Glomerular visceral epithelial cell (primary cell): ENCODE data around the gene ANXA2.
"Not testable (repeated sequence)": the region's sequence is repeated elsewhere in the genome, so short reads cannot be mapped to it uniquely, and the experiment has no call there.

ENCODE experiments used
- DNase-seq: peaks from one replicate; pipeline ENCODE4 v3.0.0-alpha.2; 2016; ENCODE audit errors: extremely low spot score

Gene ANXA2

DNA sequence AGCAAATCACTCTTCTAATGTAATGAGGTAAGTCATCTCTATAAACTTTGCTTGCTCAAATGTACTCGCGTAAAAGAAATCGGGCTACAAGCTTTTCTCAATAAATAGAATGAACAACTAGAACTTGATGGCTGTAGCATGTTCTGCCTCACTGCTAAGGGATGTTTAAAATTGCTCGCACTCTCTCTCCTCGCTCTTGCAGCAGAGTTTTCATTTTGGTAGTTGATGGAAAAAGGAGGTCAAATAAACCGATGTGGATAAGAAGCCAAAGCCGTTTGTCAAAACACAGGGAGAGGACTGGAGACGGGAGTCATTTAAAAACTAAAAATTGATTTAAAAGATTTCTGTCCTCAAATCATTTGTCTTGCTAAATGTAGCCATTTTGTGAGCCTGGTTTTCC, 53.3 kb downstream of the ANXA2 start:
- no peak for DNase-seq

DNA sequence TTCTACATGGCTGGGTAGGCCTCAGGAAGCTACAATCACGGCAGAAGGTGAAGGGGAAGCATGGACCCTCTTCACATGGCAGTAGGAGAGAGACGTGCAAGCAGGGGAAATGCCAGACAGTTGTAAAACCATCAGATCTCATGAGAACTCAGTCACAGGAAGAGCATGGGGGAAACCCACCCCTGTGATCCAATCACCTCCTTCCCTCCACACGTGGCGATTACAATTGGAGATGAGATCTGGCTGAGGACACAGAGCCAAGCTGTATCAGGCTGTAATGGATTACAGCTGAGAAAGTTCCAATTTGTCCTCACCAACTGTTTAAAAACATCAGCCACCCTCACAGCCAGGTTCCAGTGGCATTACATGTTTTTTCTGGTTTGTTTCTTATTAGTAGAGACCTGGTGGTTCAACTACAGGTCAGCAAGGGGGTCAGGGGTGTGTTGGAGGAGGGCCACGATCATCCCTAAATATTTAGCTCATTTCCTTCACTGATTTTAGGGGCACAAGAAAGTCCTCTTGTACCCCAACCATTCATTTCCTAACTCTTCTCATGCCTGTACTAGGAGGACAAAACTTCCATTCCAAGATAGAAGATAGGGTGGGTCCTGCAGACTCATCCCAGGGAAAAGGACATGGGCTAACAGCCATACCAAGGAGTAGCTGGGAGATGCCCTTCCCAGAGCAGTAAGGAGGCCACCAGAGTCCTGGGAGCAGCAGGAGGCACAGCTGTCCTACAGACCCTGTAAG, 54.4 kb downstream of the ANXA2 start:
- DNase-seq, result no peak

DNA sequence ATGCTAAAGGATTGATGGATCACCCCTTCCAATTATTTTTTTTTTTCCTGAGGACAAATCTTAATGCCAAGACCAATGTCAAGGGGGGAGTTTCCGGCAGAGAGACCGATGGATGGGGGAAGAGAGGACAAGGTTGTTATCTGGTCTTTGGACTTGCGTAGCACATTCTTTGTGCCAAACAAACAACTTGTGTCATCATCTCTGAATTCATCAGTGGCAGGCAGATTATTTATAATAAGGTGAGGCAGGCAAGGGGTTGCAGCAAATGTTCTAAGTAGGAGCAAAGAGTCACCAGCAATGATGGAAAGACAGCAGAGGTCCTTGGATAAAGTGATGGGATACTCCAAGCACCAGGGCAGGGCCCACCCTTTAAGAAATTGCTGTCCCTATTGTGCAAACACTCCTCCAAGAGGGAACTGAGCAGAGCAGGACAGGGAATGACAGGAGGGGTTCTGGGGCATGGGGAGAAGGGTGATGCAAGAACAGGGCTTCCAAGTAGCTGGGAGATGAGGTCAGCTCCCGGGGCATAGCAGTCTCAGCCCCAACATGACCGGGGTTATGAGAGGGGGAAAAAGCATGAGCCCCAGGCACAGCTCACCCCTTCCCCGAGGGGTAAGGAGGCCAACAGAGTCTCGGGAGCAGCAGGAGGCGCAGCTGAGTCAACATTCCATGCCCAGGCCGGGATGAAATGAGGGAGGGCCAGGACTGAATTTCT, 57.4 kb downstream of the ANXA2 start:
- no peak for DNase-seq

DNA sequence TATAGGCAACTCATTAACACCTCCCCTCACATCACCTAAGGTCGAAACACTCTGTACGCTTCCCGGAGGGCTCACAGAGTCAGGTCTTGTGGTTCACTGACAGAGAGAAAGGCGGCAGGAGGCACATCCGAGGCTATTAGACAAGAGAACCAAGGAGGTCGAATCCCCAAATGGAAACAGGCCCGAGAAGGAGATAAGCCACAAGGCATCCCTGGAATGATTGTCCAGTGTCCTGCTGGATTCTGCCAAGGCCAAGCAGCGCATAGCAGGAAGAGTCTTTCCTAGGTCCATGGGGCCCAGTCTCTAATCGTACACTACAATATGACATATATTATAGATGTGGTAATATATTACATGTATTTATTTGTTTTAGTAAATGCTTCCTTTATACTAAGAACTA, 58.5 kb downstream of the ANXA2 start:
- DNase-seq, result no peak

DNA sequence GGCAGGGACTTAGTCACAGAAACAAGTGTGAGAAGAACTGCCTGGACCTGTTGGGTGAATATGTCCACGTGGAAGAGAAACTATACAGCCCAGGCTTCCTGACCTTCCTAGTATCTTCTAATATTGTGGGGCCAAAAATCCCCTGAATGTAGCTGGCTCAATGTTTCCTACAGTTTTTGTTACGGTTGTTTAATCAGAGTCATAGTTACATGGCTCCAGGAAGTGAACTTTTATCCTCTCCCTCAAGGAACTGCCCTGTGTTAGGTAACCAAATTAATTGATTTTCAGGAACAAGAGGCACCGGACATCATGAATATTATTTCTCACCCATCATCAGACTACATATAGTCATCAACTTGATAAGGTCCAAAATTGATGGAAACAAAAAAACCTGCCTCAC, 59.0 kb downstream of the ANXA2 start:
- DNase-seq, result no peak

DNA sequence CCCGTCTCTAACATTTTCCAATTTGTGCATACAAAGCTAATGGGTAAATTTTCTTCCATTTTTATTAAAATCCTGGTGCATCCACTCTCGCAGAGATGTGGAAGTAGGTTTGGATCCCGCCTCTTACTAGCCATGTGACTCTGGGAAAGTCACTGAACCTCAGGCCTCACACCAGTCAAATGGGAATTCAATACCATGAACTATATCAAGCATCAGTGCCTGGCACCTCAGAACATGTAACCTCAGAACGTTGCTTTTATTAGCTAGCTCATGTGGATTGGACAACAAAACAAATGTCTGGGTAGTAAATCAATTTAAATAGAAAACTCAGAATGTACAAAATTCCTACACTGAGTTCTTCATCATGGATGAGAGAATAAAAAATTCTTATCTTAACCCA, 60.7 kb downstream of the ANXA2 start:
- DNase-seq, result no peak

DNA sequence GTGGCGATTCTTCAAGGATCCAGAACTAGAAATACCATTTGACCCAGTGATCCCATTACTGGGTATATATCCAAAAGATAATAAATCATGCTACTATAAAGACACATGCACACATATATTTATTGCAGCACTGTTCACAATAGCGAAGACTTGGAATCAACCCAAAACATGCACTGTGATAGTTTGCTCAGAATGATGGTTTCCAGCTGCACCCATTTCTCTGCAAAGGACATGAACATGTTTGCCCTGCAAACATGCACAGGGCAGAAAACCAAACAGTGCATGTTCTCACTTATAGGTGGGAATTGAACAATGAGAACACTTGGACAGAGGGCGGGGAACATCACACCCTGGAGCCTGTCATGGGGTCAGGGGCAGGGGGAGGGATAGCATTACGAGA, 62.5 kb downstream of the ANXA2 start:
- DNase-seq, result not testable (repeated sequence)

DNA sequence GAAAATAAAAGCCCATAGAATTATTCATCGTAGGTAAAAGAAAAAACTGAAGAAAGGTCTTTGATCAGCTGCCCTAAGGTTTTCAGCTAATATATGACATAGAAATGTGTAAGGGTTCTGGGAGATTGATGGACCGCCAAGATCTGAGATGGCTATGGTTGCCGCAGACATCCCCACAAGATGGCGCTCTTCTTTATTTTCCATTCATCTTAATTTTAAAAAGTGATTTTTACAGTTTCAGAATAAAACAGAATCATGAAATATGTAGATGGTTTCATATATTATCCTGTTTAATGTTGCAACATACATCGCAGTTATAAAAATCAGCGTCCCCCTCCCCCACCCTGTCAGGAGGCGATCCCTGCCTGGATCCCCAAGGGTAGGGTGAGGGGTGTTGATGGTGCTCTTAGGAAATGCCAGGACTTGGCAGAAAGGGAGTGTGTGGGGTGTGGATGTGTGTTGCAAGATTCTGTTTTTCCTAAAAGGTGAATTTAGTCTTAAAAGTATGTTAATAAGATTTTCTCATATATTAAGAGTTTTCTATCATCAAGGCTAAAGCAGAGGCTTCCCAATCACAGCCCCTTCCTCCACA, 68.8 kb downstream of the ANXA2 start:
- DNase-seq, result no peak

DNA sequence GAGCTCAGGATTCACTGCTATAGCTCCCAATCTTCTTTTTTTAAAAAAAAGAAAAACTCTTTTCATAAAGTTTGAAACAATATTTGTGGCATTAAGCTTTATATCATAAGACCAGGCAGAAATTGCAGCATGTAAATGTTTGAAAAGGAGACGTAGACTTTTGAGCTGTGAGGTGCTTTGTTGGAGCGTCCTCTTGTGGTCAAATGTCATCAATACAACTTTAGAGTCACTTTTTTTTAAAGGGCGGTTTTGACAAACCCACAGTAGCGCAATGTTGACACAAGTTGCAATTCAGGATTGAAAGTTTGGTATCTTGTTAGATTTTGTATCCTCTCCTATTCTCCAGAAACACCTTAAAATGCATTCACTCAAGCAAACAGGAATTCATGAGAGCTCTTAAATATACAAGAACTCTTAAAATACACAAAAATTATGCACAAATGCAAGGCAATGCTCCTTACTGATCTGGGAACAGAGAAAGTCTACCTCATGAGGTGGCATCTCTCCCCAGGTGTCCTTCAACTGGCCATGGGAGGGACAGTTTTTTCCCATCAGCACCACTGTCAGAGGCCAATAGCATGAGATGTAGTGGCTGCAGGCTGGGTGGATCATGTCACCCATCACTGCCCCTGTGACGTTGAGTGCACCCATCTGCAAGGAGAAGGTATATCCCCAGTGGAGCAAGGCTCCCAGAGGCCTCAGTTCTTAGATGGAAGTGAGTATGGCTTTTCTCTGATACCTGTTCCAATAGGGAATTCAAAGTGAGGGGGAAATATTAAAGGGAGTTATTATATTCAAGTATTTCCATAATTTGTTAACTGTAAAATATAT, 70.7 kb downstream of the ANXA2 start:
- peak; percentile 67 for DNase-seq

DNA sequence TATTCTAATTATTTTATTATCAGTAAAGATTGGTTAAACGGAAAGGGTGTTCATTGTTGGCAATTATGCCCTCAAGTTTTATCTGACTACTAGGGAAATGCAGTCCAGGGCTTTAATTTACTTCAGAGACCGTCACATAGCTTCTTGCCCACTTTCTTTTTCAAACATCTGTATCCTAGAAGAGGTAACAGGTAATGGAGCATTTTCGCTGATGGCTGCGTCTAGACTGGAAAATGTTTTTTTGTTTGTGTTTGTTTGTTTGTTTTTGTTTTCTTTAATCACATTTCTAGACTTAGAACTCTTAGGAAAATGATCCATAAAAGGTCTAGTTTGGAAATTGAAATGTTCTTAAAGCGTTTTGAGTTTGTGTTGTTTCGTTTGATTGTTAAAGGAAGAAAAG, 71.4 kb downstream of the ANXA2 start:
- no peak for DNase-seq

DNA sequence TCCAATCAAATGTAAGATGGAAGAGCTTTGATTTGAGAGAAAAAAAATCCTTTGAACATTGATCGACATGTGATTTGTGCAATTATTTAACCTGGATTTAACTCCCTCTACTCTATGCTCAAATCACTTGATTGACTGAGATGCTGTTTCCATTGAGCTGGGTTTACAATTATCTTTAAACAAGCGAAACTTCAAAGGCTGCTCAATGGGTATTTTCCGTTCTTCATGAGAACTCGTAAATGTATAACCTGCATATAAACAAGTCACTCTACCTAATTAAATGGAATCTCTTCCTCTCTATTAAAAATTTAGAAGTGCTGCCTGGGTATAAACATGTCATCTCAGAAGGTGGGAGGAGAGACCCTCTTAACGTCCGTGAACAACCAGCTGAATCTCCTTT, 71.9 kb downstream of the ANXA2 start:
- no peak for DNase-seq

DNA sequence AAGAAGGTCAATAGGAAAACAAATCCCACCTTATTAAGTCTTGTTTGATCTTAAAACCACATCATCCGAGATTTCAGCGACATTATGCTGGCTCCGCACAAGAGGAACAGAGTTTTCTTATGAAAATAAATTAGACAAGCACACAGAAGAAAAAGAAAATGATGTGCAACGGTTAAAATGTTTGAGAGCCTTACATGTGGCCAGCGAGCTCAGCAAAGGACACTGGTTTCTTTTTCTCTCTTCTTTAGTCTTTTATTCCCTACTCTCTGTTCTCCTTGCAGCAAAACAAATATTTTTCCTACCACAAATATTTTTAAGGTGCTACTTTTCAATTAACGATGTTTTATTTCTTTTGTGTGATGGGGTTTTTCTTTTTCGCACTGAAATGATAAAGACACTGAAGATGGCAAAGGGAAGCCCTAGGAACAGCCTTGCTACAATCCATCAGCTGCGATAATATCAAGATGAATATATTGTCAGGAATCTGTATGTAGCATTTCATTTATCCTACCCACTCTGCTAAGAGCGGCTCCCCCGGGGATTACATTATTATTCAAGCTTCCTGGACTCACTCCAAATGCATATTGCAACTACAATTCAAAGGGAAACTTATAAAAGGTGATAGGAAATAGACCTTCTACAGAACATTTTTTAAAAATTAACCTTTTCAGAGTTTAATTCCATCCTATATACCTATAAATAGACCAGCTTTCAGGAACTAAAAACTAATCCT, 72.9 kb downstream of the ANXA2 start:
- no peak for DNase-seq

DNA sequence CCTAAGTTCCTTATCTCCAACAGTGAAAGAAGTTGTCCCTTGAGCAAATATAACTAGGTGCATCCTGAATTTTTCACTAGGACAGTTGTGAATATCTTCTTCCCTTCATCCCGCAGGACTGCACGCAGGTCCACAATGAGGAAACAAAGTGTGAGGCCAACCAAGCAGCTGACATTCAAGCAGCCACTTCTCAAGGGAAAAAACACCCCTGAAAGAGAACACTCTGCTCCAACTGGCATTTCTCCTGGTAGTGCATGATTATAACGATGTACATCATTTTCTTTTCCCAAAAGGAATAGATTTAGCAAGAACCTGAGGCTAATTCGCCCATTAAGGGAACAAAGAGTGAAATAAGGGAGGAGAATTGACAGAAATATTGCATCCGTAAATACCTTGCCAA, 74.5 kb downstream of the ANXA2 start:
- no peak for DNase-seq

DNA sequence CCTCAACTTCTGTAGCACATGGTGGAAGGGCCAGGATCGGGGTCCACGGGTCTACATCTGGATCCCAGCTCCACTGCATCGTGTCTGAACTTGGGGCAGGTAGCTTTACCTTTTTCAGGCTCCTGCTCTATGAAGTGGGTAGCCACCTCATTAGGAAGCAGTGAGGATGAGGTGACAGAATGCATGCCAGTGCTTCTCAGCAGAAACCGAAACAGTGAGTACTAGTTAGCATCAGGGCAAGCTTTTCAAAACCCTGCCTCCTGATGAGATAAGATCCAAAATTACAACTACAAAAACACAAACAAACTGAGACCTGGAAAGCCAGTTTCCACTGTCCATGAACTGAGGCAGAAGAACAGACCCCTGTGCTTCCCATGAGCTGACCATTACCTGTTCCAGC, 77.4 kb downstream of the ANXA2 start:
- no peak for DNase-seq

DNA sequence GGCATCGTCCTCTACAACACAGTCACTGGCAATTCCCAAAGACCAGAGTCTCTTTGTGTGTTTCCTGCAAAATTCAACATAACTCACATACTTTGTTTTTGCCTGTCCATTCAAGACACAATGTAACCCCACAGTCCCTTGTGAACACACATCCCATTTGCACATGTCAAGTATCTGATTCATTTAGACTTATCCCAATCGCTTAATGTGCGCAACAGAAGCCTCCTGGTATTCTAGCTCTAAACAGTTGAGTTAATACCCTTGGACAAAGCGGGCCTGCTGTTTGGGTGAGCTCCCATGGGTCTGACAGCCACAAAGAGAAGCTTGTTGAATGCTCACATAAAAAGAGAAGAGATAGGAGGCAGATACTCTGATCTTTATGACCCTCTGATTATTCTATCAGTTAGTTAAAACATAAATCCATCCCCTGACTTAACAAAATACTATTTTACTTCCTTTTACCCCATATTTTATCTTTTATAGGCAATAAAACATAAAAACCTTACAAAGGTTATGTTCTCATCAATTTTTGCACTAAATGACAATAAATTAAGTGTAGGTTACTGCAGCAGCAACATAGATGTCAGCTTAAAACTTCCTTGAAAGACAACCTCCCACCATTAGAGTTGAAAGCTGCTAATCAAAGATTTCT, 79.4 kb downstream of the ANXA2 start:
- no peak for DNase-seq

DNA sequence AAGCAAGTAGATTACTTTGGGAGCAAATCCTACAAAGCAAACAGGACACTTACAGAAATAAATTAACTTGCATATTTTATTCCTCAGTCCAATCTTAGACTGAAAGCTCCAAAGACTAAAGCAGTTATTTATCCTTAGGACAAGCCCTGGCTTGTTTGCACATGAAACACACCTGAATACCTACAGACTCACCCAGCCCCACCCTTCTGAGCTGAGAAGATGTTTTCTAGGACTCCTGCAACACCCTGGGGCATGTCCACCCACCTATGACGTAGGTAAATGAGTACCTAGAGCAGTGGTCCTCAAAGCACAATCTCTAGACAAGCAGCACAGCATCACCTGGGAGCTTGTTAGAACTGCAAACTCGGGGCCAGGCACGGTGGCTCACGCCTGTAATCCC, 80.8 kb downstream of the ANXA2 start:
- DNase-seq, result no peak

DNA sequence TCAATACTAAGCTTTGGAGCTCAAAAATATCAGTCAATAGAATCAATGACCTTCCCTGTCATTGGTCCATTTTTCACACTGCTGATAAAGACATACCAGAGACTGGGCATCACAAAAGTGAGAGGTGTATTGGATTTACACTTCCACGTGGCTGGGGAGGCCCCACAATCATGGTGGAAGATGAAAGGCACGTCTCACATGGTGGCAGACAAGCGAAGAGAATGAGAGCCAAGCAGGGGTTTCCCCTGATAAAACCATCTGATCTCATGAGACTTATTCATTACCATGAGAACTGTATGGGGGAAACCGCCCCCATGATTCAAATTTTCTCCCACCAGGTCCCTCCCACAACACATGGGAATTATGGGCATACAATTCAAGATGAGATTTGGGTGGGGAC, 81.9 kb downstream of the ANXA2 start:
- no peak for DNase-seq

DNA sequence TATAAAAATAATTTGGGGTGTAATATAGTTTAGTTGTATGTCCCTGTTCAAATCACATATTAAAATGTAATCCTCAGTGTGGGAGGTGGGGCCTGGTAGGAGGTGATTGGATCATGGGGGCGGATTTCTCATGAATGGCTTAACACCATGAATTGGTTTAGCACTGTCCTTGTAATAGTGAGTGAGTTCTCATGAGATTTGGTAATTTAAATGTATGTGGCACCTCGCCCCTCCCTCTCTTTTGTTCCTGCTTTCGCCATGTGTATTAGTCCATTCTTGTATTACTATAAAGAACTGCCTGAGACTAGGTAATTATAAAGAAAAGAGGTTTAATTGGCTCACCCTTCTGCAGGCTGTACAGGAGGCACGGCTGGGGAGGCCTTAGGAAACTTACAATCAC, 83.9 kb downstream of the ANXA2 start:
- no peak for DNase-seq

DNA sequence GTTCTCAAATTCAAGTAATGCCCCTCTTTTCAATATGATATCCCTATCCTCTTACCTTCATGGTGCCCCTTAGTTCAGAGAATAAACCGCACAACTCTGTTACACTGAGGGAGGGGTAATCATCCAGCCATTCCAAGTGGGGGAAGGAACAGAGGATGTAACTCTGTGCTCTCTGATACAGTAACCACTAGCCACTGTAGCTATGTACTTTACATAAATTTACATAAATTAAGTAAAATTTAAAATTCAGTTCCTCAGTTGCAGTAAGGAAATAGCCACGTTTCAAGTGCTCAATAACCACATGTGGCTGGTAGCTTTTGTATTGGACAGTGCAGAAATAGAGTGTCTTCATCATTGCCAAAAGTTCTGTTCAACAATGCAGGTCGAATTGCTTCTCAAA, 90.8 kb downstream of the ANXA2 start:
- DNase-seq, result no peak

DNA sequence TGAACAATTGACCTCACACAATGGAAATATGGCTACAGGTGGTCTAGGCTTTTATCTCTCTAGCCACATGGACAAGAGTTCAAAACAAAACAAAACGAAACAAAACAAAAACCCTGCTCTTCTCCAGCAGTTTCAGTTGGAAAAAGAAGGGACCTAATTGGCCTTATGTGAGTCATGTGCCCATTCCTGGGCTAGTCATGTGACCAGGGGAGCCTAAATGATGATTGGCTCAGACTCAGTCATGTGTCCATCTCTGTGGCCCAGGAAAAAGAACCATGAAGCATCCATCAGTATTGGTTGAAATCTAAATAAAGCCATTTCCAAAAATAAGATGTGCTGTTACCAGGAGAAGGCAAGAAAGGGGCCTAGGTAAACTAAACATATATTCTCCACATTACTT, 96.8 kb downstream of the ANXA2 start:
- DNase-seq, result no peak

DNA sequence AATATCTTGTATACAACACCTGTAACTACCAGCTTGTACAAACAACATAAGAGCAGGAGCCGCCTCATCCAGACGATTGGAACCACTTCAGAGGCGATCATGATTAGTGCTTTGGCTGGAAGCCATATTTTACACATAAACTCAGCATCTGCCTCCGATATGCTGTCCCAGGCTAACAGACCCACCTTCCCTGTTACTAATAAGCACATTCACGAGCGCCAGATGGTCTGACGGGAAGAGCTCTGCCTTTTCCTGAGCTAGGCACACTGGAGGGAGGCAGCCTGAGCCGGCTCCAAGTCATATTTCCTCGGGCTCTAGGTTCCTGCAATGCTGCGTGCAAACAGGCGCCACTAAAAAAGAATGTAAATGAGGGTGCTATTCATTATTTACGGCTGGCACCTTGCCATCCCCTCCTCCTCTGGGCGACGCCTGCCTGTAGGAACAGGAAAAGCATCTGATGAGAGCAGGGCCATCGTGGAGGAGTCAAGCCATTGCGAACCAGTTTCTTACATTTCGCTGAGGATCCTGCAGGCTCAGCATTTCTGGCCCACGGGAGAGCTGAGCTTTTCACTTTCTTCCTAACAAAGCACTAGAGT, 98.2 kb downstream of the ANXA2 start:
- no peak for DNase-seq
